NOMO-1 (cell line): Measurements from ENCODE around the gene SELENOV.

Experiments used
- DNase-seq, 2 experiments: peaks; one replicate each; lab custom pipeline; 2025; ENCODE audit not compliant: unreplicated experiment in 2 of 2; lab: John Stamatoyannopoulos, UW

SELENOV gene

GRCh38 chr19:39518458-39518857, 3.5 kb downstream of the SELENOV start:
- DNase-seq: no peak

- DNase-seq: no peak
Observed at GRCh38 chr19:39518975-39519374, 4.0 kb downstream of the SELENOV start.

- no peak for DNase-seq
Observed at GRCh38 chr19:39520541-39521484, 5.9 kb downstream of the SELENOV start.

GRCh38 chr19:39524495-39524894, 9.6 kb downstream of the SELENOV start:
- DNase-seq: no peak

- no peak for DNase-seq
Observed at GRCh38 chr19:39525205-39525604, 10.3 kb downstream of the SELENOV start.

GRCh38 chr19:39531834-39532232, 16.9 kb downstream of the SELENOV start:
- DNase-seq: no peak

GRCh38 chr19:39532233-39533002, 17.5 kb downstream of the SELENOV start, which contains the start of gene EID2B:
Gene EID2B, minus strand, starts transcription at chr19:39532852. Its CDS starts 50 bp downstream, at chr19:39532802.
- peak; percentile 92 to 93 for DNase-seq

- DNase-seq: no peak
Observed at GRCh38 chr19:39533003-39533512, 18.1 kb downstream of the SELENOV start.

GRCh38 chr19:39533791-39534190, 18.9 kb downstream of the SELENOV start:
- no peak for DNase-seq

GRCh38 chr19:39539165-39539517, 24.2 kb downstream of the SELENOV start:
- no peak for DNase-seq

GRCh38 chr19:39539518-39540332, 24.8 kb downstream of the SELENOV start, which contains the start of gene EID2:
Gene EID2, minus strand, starts transcription at chr19:39540161. Its CDS starts 82 bp downstream, at chr19:39540079.
- DNase-seq: peak; percentile 91 to 95

GRCh38 chr19:39540333-39540673, 25.4 kb downstream of the SELENOV start:
- DNase-seq: no peak

- DNase-seq: peak in 1 of 2 experiments; percentile 11
Observed at GRCh38 chr19:39542206-39542605, 27.3 kb downstream of the SELENOV start.

GRCh38 chr19:39543477-39543857, 28.5 kb downstream of the SELENOV start:
- no peak for DNase-seq

GRCh38 chr19:39544226-39544903, 29.4 kb downstream of the SELENOV start:
- DNase-seq: no peak

- no peak for DNase-seq
Observed at GRCh38 chr19:39544911-39545310, 30.0 kb downstream of the SELENOV start.

GRCh38 chr19:39546599-39546998, 31.7 kb downstream of the SELENOV start:
- DNase-seq: no peak

- no peak for DNase-seq
Observed at GRCh38 chr19:39550197-39550596, 35.3 kb downstream of the SELENOV start.

- no peak for DNase-seq
Observed at GRCh38 chr19:39553082-39553652, 38.2 kb downstream of the SELENOV start.
